Epithelial cell of proximal tubule (primary cell): ENCODE data around the gene TMC1. TPM values are rescaled to one million over a fixed set of nuclear protein-coding genes. Genes with fewer than 3 reads are reported as not detected.

Experiments used
- DNase-seq: peaks from one replicate; pipeline ENCODE4 v3.0.0-alpha.2; 2011; ENCODE audit warnings: low read depth
- H3K4me3 ChIP-seq: 2 replicates; pipeline ENCODE4 v1.5.1; 2011; ENCODE audit warnings: low read depth, mild to moderate bottlenecking, low read length
- total RNA-seq: library from RNA; depleted of rRNA; stranded (reverse); fragments of >200 nt; gene quantifications from 2 replicates; pipeline ENCODE4 v1.2.3, GENCODE V29; 2015
- TF ChIP-seq, protein P1 (sequence below): conservative IDR thresholded peaks from 2 replicates; pipeline ENCODE4 v1.5.1; 2012; ENCODE audit warnings: low read depth, mild to moderate bottlenecking, low read length

Gene TMC1
- total RNA-seq, 1 donor from 2014 or later = not detected

- no peak overlapping the region for H3K4me3 ChIP-seq
- DNase-seq = no peak
- TF ChIP-seq, protein P1, sequence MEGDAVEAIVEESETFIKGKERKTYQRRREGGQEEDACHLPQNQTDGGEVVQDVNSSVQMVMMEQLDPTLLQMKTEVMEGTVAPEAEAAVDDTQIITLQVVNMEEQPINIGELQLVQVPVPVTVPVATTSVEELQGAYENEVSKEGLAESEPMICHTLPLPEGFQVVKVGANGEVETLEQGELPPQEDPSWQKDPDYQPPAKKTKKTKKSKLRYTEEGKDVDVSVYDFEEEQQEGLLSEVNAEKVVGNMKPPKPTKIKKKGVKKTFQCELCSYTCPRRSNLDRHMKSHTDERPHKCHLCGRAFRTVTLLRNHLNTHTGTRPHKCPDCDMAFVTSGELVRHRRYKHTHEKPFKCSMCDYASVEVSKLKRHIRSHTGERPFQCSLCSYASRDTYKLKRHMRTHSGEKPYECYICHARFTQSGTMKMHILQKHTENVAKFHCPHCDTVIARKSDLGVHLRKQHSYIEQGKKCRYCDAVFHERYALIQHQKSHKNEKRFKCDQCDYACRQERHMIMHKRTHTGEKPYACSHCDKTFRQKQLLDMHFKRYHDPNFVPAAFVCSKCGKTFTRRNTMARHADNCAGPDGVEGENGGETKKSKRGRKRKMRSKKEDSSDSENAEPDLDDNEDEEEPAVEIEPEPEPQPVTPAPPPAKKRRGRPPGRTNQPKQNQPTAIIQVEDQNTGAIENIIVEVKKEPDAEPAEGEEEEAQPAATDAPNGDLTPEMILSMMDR = no peak
Measured at GRCh38 chr9:72874344-72874743, 352.9 kb downstream of the TMC1 start.

DNA sequence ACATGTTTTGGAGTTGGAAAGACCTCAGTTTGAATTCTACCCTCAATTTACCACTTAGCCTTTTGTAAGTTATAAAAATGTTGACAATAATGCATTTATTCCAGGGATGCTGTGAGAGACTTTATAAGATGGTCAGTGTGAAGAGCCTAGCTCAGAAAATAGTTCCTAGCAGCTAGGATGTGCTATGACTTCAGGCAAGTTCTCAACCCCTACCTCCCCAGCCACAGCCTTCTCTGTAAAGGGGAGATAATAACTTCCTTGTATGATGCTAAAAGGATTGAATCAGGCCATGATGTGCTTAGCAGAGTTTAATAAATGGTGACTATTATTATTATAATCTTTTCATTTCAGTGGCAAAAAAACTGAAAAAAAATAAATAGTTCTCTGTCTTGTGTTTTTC, 353.8 kb downstream of the TMC1 start:
- DNase-seq = no peak
- TF ChIP-seq, protein P1 = no peak
- no peak overlapping the region for H3K4me3 ChIP-seq

DNA sequence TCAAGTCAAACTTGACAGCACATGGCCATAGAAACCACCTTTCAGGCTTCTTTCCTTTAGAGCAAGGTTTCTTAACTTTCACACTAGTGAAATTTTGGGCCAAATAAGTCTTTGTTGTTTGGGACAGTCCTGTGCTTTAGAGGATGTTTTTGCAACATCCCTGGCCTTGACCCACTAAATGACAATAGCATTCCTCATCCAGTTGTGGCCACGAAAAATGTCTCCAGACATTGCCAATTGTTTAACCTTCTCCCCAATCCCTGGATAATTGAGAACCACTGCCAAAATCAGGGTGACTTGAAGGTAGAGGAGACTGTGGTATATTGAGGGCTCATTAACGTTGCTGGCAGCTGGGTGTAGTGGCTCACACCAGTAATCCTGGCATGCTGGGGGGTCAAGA, 359.4 kb downstream of the TMC1 start:
- TF ChIP-seq, protein P1 = no peak
- H3K4me3 ChIP-seq = no peak overlapping the region
- no peak for DNase-seq

GRCh38 chr9:72882117-72882775, 360.8 kb downstream of the TMC1 start:
- H3K4me3 ChIP-seq = no peak overlapping the region
- no peak for DNase-seq
- TF ChIP-seq, protein P1 = no peak

- DNase-seq = peak; percentile 6
- no peak overlapping the region for H3K4me3 ChIP-seq
- TF ChIP-seq, protein P1 = no peak
Measured at GRCh38 chr9:72883875-72884274, 362.5 kb downstream of the TMC1 start.

DNA sequence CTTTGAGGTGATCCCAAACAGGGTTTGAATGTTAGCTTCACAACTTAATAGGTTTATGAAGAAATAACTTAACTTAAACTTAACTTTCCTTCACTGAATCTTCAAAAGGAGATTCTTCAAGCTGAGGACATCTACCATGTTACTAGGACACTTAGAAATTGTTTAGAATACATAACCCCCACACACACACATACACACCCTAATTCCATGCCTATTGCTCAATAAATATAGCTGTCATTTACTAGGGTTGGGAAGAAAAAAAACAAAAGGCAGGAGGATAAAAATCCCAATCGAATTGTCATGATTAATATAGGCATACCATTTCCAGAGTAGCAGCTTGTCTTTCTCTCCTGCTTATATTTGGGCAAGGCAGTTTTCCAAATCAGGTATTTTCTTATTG, 363.1 kb downstream of the TMC1 start:
- DNase-seq = no peak
- TF ChIP-seq, protein P1 = no peak

More for the DNA sequence above, 363.1 kb downstream of the TMC1 start:
- H3K4me3 ChIP-seq = no peak overlapping the region

Other genes with a start within 250 kb of the TMC1 start
- gene ZFAND5, start 156.4 kb upstream of the TMC1 start, total RNA-seq = 78.6 and 105 TPM in 2 replicates